ENCODE measurements around the gene SH3D21. TPM values are rescaled to one million over a fixed set of nuclear protein-coding genes. Genes with fewer than 3 reads are reported as not detected.

The SH3D21 gene
- total RNA-seq, 2 experiments from 2014 or later: 18.9 to 19.3 TPM

GRCh38 chr1:36369061-36369861 lies 63.1 kb downstream of the SH3D21 start:
- Mint-ChIP-seq H3K4me1 (peaks cover 72% of the 10 kb centered on the region), H3K27ac (peak overlapping the region; percentile 56), H3K27me3 (no peaks in the 10 kb centered on the region), H3K4me3 (no peak overlapping the region), H3K9me3 (no peaks in the 10 kb centered on the region), H3K36me3 (ENCODE audit: low read depth) (peaks cover 33% of the 10 kb centered on the region)
- CTCF ChIA-PET: interaction anchor here (0.6 to 4.7 kb wide), 22 partner anchors 9 to 219 kb away, joined by 3 to 66 read pairs (median 4); partner anchors contain the start of genes LSM10, STK40, THRAP3 and TRAPPC3
- peak; percentile 86 for DNase-seq
- POLR2A ChIA-PET: interaction anchor here (1.0 to 5.8 kb wide), 8 partner anchors 10 to 84 kb away, joined by 3 to 57 read pairs (median 6); partner anchors contain the start of genes EVA1B, LSM10 and STK40

Other genes starting within 250 kb of the SH3D21 start
- gene TEKT2, start 222.3 kb upstream of the SH3D21 start, total RNA-seq: not detected
- 10 to 100 TPM; 29.7 to 29.9 TPM for gene ADPRS, start 217.5 kb upstream of the SH3D21 start, total RNA-seq
- gene COL8A2, start 181.1 kb upstream of the SH3D21 start, total RNA-seq: not detected
- gene TRAPPC3, start 156.9 kb upstream of the SH3D21 start, total RNA-seq: 10 to 100 TPM; 57.2 to 58.4 TPM
- gene MAP7D1, start 150.2 kb upstream of the SH3D21 start, total RNA-seq: 100 to 1,000 TPM; 215 to 221 TPM
- 100 to 1,000 TPM; 128 to 133 TPM for gene THRAP3, start 81.9 kb upstream of the SH3D21 start, total RNA-seq
- gene EVA1B, start 17.3 kb downstream of the SH3D21 start, total RNA-seq: 10 to 100 TPM; 25.5 to 28.7 TPM
- gene STK40, start 79.6 kb downstream of the SH3D21 start, total RNA-seq: 10 to 100 TPM; 75.2 to 76.8 TPM
- gene LSM10, start 91.5 kb downstream of the SH3D21 start, total RNA-seq: 10 to 100 TPM; 41.4 TPM
- gene OSCP1, start 144.1 kb downstream of the SH3D21 start, total RNA-seq: 1 to 10 TPM; 1.3 to 1.7 TPM
- gene MRPS15, start 158.0 kb downstream of the SH3D21 start, total RNA-seq: 10 to 100 TPM; 92.3 to 99.9 TPM
- gene CSF3R, start 176.5 kb downstream of the SH3D21 start, total RNA-seq: under 1 TPM; 0.43 TPM